B cell (primary cell): ENCODE data around the gene ITGB2.
"Not testable (repeated sequence)": the region's sequence is repeated elsewhere in the genome, so short reads cannot be mapped to it uniquely, and the experiment has no call there.

Experiments used
- EZH2 ChIP-seq: IDR thresholded peaks from 2 replicates; pipeline ENCODE4 v1.6.1; 2012; ENCODE audit warnings: borderline replicate concordance, low read depth, mild to moderate bottlenecking, moderate library complexity, low read length; ENCODE audit not compliant: insufficient read depth, poor library complexity, severe bottlenecking
- TF ChIP-seq, protein P1 (sequence below): fragments of 200-600 bp; IDR thresholded peaks from one replicate; pipeline ENCODE4 v1.8.0; 2022; ENCODE audit warnings: antibody characterized with exemption, mild to moderate bottlenecking

DNA sequence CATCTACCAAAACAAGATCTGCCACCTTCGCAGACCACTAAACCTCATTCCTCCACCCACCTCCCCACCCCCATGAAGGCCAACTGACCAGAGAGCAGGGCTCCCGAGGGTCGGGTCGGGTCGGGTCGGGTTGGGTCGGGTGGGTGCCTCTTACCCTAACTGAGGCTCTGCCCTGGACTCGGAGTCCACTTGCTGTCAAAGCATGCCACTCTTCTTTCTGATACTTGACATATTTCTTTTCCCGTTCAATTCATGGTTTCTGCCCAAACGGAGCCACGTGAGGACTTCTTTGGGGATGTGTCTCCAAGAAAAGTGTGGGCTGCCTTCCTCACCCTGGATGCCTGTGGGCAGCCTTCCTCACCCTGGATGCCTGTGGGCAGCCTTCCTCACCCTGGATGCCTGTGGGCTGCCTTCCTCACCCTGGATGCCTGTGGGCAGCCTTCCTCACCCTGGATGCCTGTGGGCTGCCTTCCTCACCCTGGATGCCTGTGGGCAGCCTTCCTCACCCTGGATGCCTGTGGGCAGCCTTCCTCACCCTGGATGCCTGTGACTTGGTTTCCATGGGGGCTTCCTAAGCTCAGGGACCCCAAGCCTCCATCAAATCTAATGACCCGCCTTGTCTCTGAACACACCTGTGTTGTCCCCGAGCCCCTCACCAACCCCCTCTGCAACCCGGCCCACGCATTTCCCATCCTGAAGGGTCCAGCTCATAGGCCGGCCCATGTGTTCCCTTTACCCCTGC, 8.0 kb upstream of the ITGB2 start:
- TF ChIP-seq, protein P1, sequence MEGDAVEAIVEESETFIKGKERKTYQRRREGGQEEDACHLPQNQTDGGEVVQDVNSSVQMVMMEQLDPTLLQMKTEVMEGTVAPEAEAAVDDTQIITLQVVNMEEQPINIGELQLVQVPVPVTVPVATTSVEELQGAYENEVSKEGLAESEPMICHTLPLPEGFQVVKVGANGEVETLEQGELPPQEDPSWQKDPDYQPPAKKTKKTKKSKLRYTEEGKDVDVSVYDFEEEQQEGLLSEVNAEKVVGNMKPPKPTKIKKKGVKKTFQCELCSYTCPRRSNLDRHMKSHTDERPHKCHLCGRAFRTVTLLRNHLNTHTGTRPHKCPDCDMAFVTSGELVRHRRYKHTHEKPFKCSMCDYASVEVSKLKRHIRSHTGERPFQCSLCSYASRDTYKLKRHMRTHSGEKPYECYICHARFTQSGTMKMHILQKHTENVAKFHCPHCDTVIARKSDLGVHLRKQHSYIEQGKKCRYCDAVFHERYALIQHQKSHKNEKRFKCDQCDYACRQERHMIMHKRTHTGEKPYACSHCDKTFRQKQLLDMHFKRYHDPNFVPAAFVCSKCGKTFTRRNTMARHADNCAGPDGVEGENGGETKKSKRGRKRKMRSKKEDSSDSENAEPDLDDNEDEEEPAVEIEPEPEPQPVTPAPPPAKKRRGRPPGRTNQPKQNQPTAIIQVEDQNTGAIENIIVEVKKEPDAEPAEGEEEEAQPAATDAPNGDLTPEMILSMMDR: not testable (repeated sequence)
- TF ChIP-seq EZH2: not testable (repeated sequence)
